ENCODE measurements around the gene CEBPA.

- TF ChIP-seq EP300 (IDR thresholded peaks at IDR 0.05) = no peak
- TF ChIP-seq CTCF (IDR thresholded peaks at IDR 0.05) = no peak
- TF ChIP-seq POLR2A (IDR thresholded peaks at IDR 0.05; ENCODE audit: low read depth) = no peak
Measured at GRCh38 chr19:33300894-33301143, 1.5 kb downstream of the CEBPA start.

All from esophagus muscularis mucosa (tissue), 4 donors.